Measurements from ENCODE around the gene ZP4.
"Not testable (repeated sequence)": the region's sequence is repeated elsewhere in the genome, so short reads cannot be mapped to it uniquely, and the experiment has no call there.

ZP4 gene

DNA sequence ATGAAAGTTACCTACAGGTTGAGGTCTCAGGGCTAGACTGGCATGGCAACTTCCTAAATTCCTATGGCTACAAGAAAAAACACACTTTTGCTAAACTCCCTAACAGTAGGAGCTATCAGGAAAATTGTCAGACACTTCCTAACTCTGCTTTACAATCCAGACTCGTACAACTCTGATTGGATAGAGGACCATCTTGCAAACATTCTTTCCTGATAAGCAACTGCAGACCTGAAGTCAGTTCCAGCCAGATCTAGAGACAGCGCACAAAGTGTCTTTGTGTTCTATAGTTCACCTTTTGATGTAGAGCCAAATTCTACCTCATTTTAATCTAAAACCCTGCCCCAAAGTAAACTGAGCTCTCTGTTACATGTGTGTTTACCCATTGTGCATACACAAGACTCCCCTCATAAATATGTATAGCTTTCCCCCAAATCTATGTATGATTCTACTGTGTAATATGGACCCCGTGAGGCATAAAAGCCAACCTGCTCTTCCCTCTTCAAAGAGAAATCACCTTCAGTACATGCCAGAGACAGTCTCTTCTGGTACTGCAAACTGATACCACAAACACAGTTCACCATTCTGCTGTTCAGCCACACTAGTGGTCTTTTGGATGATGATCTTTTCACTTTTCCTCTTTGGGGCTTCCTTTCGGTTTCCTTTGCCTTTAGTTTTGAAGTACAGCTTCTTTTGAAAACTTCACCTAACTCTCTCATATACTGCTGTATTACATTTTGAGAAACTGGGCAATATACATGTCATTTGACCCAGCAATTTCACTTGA lies 21.7 kb downstream of the ZP4 start:
- H3K4me1 ChIP-seq (ENCODE audit: insufficient read depth, low read length) = peaks cover 7% of the 10 kb centered on the region
- no peaks in the 10 kb centered on the region for H3K9me3 ChIP-seq (ENCODE audit: low read length)
- H3K27me3 ChIP-seq (ENCODE audit: insufficient read depth, low read length) = no peaks in the 10 kb centered on the region
- H2AFZ ChIP-seq (ENCODE audit: low read depth, low read length) = no peak overlapping the region
- no peak overlapping the region for H3K4me3 ChIP-seq (ENCODE audit: low read length)
- H3K36me3 ChIP-seq (ENCODE audit: insufficient read depth, low read length) = no peaks in the 10 kb centered on the region

GRCh38 chr1:237867380-237867888 lies 23.3 kb downstream of the ZP4 start:
- H2AFZ ChIP-seq (ENCODE audit: low read depth, low read length) = no peak overlapping the region
- no peaks in the 10 kb centered on the region for H3K36me3 ChIP-seq (ENCODE audit: insufficient read depth, low read length)
- no peak overlapping the region for H3K4me3 ChIP-seq (ENCODE audit: low read length)
- H3K4me1 ChIP-seq (ENCODE audit: insufficient read depth, low read length) = no peaks in the 10 kb centered on the region
- no peaks in the 10 kb centered on the region for H3K27me3 ChIP-seq (ENCODE audit: insufficient read depth, low read length)
- H3K9me3 ChIP-seq (ENCODE audit: low read length) = no peaks in the 10 kb centered on the region

DNA sequence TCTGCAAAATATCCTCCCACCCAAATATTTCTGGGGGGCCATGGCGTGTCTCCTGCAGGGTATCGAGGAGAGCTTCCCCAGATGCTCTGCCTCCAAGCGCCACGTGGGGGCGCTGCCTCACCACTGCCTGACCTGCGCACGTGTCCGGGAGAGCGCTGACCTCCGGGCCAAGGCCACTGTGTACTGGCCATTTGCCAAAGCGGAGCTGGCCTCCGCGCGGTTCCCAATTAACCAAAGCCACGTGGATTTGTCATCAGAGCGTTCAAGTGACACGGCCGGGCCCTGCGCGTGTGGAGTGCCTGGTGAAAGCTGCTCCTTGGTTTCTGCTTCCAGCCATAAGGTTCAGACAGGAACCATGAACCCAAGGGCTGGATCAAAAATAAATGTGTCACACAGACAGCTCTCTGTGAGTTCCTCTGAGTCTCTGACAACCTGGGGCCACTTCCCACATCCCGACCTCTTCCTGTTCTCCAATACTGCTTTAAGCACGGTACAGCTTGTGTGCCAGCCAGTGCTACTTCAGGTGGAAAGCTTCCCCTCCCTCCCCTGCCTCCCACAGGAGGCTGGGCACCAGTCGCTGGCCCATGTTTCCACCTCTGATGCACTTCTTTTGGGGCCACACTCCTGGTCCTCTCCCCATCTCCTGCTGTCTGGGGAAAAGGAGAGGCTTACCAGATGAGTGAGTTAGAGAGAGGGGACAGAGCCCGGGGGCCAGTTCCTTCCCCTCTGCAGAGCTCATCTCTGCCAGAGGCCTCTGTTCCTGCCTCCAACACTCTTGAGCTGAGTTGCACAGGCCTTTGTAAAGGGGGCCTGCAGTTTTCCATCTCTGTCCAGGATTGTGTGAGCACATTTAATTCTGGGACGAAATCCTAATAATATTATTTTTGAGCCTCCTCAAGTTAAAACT lies 26.1 kb downstream of the ZP4 start:
- Histone ChIP-seq H3K4me3 (ENCODE audit: low read length) (peak overlapping the region; percentile 20), H3K27me3 (ENCODE audit: insufficient read depth, low read length) (no peaks in the 10 kb centered on the region), H3K4me1 (ENCODE audit: insufficient read depth, low read length) (no peaks in the 10 kb centered on the region), H2AFZ (ENCODE audit: low read depth, low read length) (peak overlapping the region; percentile 1), H3K36me3 (ENCODE audit: insufficient read depth, low read length) (no peaks in the 10 kb centered on the region), H3K9me3 (ENCODE audit: low read length) (no peaks in the 10 kb centered on the region)

GRCh38 chr1:237863234-237863633 lies 27.5 kb downstream of the ZP4 start:
- no peaks in the 10 kb centered on the region for H3K9me3 ChIP-seq (ENCODE audit: low read length)
- no peaks in the 10 kb centered on the region for H3K36me3 ChIP-seq (ENCODE audit: insufficient read depth, low read length)
- H3K4me3 ChIP-seq (ENCODE audit: low read length) = no peak overlapping the region
- H3K4me1 ChIP-seq (ENCODE audit: insufficient read depth, low read length) = no peaks in the 10 kb centered on the region
- H3K27me3 ChIP-seq (ENCODE audit: insufficient read depth, low read length) = no peaks in the 10 kb centered on the region
- H2AFZ ChIP-seq (ENCODE audit: low read depth, low read length) = no peak overlapping the region

DNA sequence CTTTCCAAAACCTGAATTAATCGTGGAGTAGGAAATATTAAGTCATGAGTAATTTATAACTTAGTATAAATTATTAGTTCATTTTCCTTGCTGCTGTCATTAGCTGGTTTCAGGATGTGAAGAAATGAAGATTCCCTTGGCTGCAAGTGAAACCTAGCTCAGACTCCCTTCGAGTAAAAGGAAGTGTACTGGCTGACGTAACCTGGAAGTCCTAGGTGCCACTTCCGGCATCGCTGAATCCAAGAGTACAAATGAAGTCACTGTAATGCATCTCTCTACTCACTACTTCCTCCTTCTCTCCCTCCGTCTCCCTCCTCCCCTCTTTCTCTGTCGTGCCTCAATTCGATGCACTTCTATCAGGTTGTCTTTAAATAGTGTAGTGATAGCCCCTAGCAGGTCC lies 28.8 kb downstream of the ZP4 start:
- Histone ChIP-seq H3K4me3 (ENCODE audit: low read length) (no peak overlapping the region), H3K9me3 (ENCODE audit: low read length) (no peaks in the 10 kb centered on the region), H3K36me3 (ENCODE audit: insufficient read depth, low read length) (no peaks in the 10 kb centered on the region), H3K4me1 (ENCODE audit: insufficient read depth, low read length) (no peaks in the 10 kb centered on the region), H3K27me3 (ENCODE audit: insufficient read depth, low read length) (no peaks in the 10 kb centered on the region), H2AFZ (ENCODE audit: low read depth, low read length) (no peak overlapping the region)

DNA sequence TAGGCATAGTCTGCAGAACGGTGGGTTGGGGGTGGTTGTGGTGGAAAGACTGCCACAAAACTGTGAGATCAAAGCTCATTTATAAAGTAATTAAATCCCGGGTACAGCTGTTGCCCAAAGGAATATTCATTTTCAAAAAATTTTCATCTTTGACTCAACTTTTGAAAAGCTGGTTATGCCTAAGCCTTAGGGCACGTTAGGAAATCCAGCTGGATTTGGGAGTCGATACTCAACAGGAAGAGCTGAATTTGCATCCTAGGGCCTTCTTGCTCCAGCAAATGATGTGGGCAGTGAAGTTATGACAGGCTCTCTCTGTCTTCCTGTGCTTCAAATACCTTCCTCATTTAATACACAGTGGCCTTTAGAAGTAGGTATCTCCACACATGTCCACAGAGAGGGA lies 31.7 kb downstream of the ZP4 start:
- no peaks in the 10 kb centered on the region for H3K27me3 ChIP-seq (ENCODE audit: insufficient read depth, low read length)

GRCh38 chr1:237857455-237857854 lies 33.3 kb downstream of the ZP4 start:
- Histone ChIP-seq H2AFZ (ENCODE audit: low read depth, low read length) (no peak overlapping the region), H3K27me3 (ENCODE audit: insufficient read depth, low read length) (no peaks in the 10 kb centered on the region), H3K4me3 (ENCODE audit: low read length) (no peak overlapping the region), H3K36me3 (ENCODE audit: insufficient read depth, low read length) (no peaks in the 10 kb centered on the region), H3K9me3 (ENCODE audit: low read length) (no peaks in the 10 kb centered on the region), H3K4me1 (ENCODE audit: insufficient read depth, low read length) (no peaks in the 10 kb centered on the region)

More for the DNA sequence above, 31.7 kb downstream of the ZP4 start:
- Histone ChIP-seq H2AFZ (ENCODE audit: low read depth, low read length) (no peak overlapping the region), H3K4me3 (ENCODE audit: low read length) (no peak overlapping the region), H3K4me1 (ENCODE audit: insufficient read depth, low read length) (no peaks in the 10 kb centered on the region), H3K36me3 (ENCODE audit: insufficient read depth, low read length) (no peaks in the 10 kb centered on the region), H3K9me3 (ENCODE audit: low read length) (no peaks in the 10 kb centered on the region)

DNA sequence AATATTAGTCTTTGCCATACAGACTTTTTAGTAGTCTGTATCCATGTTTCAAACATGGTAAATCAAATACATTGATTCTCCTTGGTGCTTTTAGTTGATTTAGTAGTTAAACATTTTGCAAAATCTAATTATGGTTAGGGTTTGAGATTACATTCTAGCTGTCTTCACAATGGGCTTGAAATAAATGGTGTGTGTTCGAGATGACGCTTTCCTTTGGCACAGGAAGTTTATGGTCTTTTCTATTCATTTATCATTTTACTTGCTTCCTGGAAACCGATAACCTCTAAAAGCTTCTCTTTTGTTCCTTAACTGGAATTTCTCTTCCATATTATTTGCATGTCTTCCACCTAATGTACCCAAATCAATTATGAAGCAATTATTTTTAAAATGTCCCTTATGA lies 38.4 kb downstream of the ZP4 start:
- no peaks in the 10 kb centered on the region for H3K9me3 ChIP-seq (ENCODE audit: low read length)
- no peaks in the 10 kb centered on the region for H3K4me1 ChIP-seq (ENCODE audit: insufficient read depth, low read length)
- no peak overlapping the region for H2AFZ ChIP-seq (ENCODE audit: low read depth, low read length)
- no peaks in the 10 kb centered on the region for H3K36me3 ChIP-seq (ENCODE audit: insufficient read depth, low read length)
- no peaks in the 10 kb centered on the region for H3K27me3 ChIP-seq (ENCODE audit: insufficient read depth, low read length)
- H3K4me3 ChIP-seq (ENCODE audit: low read length) = no peak overlapping the region

GRCh38 chr1:237851210-237851845 lies 39.4 kb downstream of the ZP4 start:
- Histone ChIP-seq H3K4me3 (ENCODE audit: low read length) (no peak overlapping the region), H3K27me3 (ENCODE audit: insufficient read depth, low read length) (no peaks in the 10 kb centered on the region), H3K9me3 (ENCODE audit: low read length) (no peaks in the 10 kb centered on the region), H3K4me1 (ENCODE audit: insufficient read depth, low read length) (no peaks in the 10 kb centered on the region), H3K36me3 (ENCODE audit: insufficient read depth, low read length) (no peaks in the 10 kb centered on the region), H2AFZ (ENCODE audit: low read depth, low read length) (no peak overlapping the region)

- H3K27me3 ChIP-seq (ENCODE audit: insufficient read depth, low read length); H3K4me1 ChIP-seq (ENCODE audit: insufficient read depth, low read length); H3K36me3 ChIP-seq (ENCODE audit: insufficient read depth, low read length); H3K4me3 ChIP-seq (ENCODE audit: low read length); H3K9me3 ChIP-seq (ENCODE audit: low read length); H2AFZ ChIP-seq (ENCODE audit: low read depth, low read length): not testable (repeated sequence)
These were observed 47.2 kb downstream of the ZP4 start for GRCh38 chr1:237843516-237843915.

- H3K36me3 ChIP-seq (ENCODE audit: insufficient read depth, low read length) = no peaks in the 10 kb centered on the region
- H3K4me1 ChIP-seq (ENCODE audit: insufficient read depth, low read length) = no peaks in the 10 kb centered on the region
- no peaks in the 10 kb centered on the region for H3K9me3 ChIP-seq (ENCODE audit: low read length)
- H2AFZ ChIP-seq (ENCODE audit: low read depth, low read length) = no peak overlapping the region
- no peak overlapping the region for H3K4me3 ChIP-seq (ENCODE audit: low read length)
- H3K27me3 ChIP-seq (ENCODE audit: insufficient read depth, low read length) = no peaks in the 10 kb centered on the region
These were observed 49.2 kb downstream of the ZP4 start for GRCh38 chr1:237841485-237841884.

DNA sequence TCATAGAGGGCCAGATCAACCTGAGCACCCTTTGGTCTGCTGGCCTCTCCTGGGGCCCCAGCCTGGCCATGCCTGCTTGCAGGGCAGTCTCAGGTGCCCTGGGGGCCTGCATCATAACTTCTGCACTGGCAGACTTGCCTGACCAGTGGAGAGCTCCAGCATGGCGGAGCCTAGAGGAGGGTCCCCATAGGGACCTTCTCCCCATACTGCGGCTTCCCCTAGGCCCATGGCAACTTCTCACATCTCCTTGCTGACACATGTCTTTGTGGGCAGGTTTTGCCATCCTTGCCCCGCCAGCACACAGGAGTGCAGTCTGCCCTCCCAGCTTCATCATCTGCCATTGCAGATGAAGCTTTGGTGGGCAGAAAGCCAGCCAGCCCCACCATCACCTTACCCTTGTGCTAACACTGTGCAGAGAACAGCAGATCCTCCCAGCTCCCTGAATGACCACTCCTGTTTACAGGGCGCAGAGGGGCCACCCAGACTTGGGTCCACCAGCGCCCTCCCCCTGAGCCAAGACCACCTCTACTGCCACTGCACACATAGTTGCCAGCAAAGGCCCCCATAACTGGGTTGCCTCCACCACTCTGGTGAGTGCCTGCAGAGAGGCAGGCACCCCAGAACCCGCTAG lies 51.7 kb downstream of the ZP4 start:
- H3K4me1 ChIP-seq (ENCODE audit: insufficient read depth, low read length) = peaks cover 4% of the 10 kb centered on the region

More for the DNA sequence above, 51.7 kb downstream of the ZP4 start:
- Histone ChIP-seq H2AFZ (ENCODE audit: low read depth, low read length) (no peak overlapping the region), H3K27me3 (ENCODE audit: insufficient read depth, low read length) (no peaks in the 10 kb centered on the region), H3K9me3 (ENCODE audit: low read length) (no peaks in the 10 kb centered on the region), H3K4me3 (ENCODE audit: low read length) (no peak overlapping the region), H3K36me3 (ENCODE audit: insufficient read depth, low read length) (no peaks in the 10 kb centered on the region)

All from neuron (in vitro differentiated cells).